Activated CD8-positive, alpha-beta T cell treated with anti-CD3 and anti-CD28 coated beads for 36 hours (primary cell): ENCODE measurements around the gene SPRR5. TPM values are rescaled to one million over a fixed set of nuclear protein-coding genes. Genes with fewer than 3 reads are reported as not detected.
A peak's percentile ranks its signal among the peaks of the same experiment; 100 is the strongest.

Experiments used
- ATAC-seq: fragments of 200-7000 bp; cut with Tn5 transposase; one replicate; pipeline ENCODE4 v1.10.0; 2021; ENCODE audit warnings: mild to moderate bottlenecking, moderate library complexity
- CTCF ChIA-PET: fragments of 350-600 bp; sonication (Branson Sonifier 250); formaldehyde crosslinking; loops from one replicate; lab custom pipeline; 2021; ENCODE audit warnings: antibody characterized with exemption; lab: Charles Lee
- POLR2A ChIA-PET: fragments of 350-600 bp; sonication (Branson Sonifier 250); formaldehyde crosslinking; loops from one replicate; lab custom pipeline; 2021; ENCODE audit warnings: antibody characterized with exemption; lab: Charles Lee
- DNase-seq: peaks from one replicate; pipeline ENCODE4 v3.0.0-alpha.2; 2020
- H3K27ac Mint-ChIP-seq: one replicate; pipeline ENCODE4 v1.8.0; 2021; ENCODE audit warnings: mild to moderate bottlenecking, mixed read lengths
- H3K27me3 Mint-ChIP-seq: one replicate; pipeline ENCODE4 v1.8.0; 2021; ENCODE audit warnings: mixed read lengths
- H3K36me3 Mint-ChIP-seq: one replicate; pipeline ENCODE4 v1.8.0; 2021; ENCODE audit warnings: low read depth, mixed read lengths
- H3K4me1 Mint-ChIP-seq: one replicate; pipeline ENCODE4 v1.8.0; 2021; ENCODE audit warnings: low read depth, mixed read lengths
- H3K4me3 Mint-ChIP-seq: one replicate; pipeline ENCODE4 v1.8.0; 2021; ENCODE audit warnings: mild to moderate bottlenecking, moderate library complexity, mixed read lengths
- H3K9me3 Mint-ChIP-seq: one replicate; pipeline ENCODE4 v1.8.0; 2021; ENCODE audit warnings: mixed read lengths
- CTCF ChIP-seq: fragments of 200-600 bp; IDR thresholded peaks from one replicate; pipeline ENCODE4 v1.8.0; 2022; ENCODE audit warnings: antibody characterized with exemption, mild to moderate bottlenecking
- intact Hi-C: fragments of 100-400 bp; cut with micrococcal nuclease; formaldehyde crosslinking; loops from one replicate; pipeline ENCODE4 v1.10.0; 2022
- total RNA-seq, 2 experiments: library from RNA; stranded (reverse); gene quantifications; one replicate each; pipeline ENCODE4 v1.2.3, GENCODE V29; 2021

Gene SPRR5
- total RNA-seq, 2 experiments from 2014 or later, result not detected

- intact Hi-C loops, result no loop called here
- ChIA-PET CTCF (no interaction called here), POLR2A (no interaction called here)
- no peak for ATAC-seq
- no peak for TF ChIP-seq CTCF
- Mint-ChIP-seq H3K4me3 (no peak overlapping the region), H3K9me3 (no peaks in the 10 kb centered on the region), H3K4me1 (peaks cover 6% of the 10 kb centered on the region), H3K36me3 (no peaks in the 10 kb centered on the region), H3K27ac (no peak overlapping the region), H3K27me3 (peaks cover 30% of the 10 kb centered on the region)
- DNase-seq, result no peak
Measured at GRCh38 chr1:152904688-152905440, 42.1 kb upstream of the SPRR5 start.

GRCh38 chr1:152906023-152906565 is 40.9 kb upstream of the SPRR5 start:
- no peak for DNase-seq
- H3K27me3 Mint-ChIP-seq, result peaks cover 29% of the 10 kb centered on the region
- intact Hi-C loops, result no loop called here
- H3K27ac Mint-ChIP-seq, result no peak overlapping the region
- TF ChIP-seq CTCF, result no peak
- H3K4me1 Mint-ChIP-seq, result peaks cover 6% of the 10 kb centered on the region
- H3K9me3 Mint-ChIP-seq, result no peaks in the 10 kb centered on the region
- ChIA-PET POLR2A (no interaction called here), CTCF (interaction anchor here (0.8 kb wide), 1 partner anchor 9 kb away, joined by 3 read pairs; no protein-coding TSS in a partner anchor)
- no peak overlapping the region for H3K4me3 Mint-ChIP-seq
- H3K36me3 Mint-ChIP-seq, result no peaks in the 10 kb centered on the region
- ATAC-seq, result no peak

GRCh38 chr1:152907686-152908601 is 39.1 kb upstream of the SPRR5 start, which contains the start of gene IVL:
TSS of gene IVL (plus strand) at chr1:152908546. CDS start at chr1:152909798, 1,252 bp downstream.
- TF ChIP-seq CTCF, result no peak
- POLR2A ChIA-PET, result no interaction called here
- Mint-ChIP-seq H3K36me3 (no peaks in the 10 kb centered on the region), H3K27ac (no peak within 1 kb of the TSS), H3K4me3 (no peak within 1 kb of the TSS), H3K9me3 (no peaks in the 10 kb centered on the region), H3K4me1 (peaks cover 6% of the 10 kb centered on the region), H3K27me3 (peaks cover 33% of the 10 kb centered on the region)
- intact Hi-C loops, result no loop called here
- no peak for DNase-seq
- CTCF ChIA-PET, result no interaction called here
- ATAC-seq, result peak; percentile 24

- Mint-ChIP-seq H3K36me3 (no peaks in the 10 kb centered on the region), H3K27ac (no peak overlapping the region), H3K4me3 (no peak overlapping the region), H3K4me1 (peaks cover 6% of the 10 kb centered on the region), H3K9me3 (no peaks in the 10 kb centered on the region), H3K27me3 (peaks cover 33% of the 10 kb centered on the region)
- DNase-seq (no peak), ATAC-seq (no peak)
- intact Hi-C loops, result no loop called here
- no peak for TF ChIP-seq CTCF
- ChIA-PET CTCF (no interaction called here), POLR2A (no interaction called here)
Measured at GRCh38 chr1:152909206-152909605, 37.8 kb upstream of the SPRR5 start.
